Activated B cell treated with CpG ODN at 0.5 μM for 24 hours (primary cell): Measurements from ENCODE around the gene TTC39B. TPM values are rescaled to one million over a fixed set of nuclear protein-coding genes. Genes with fewer than 3 reads are reported as not detected.

Experiments used
- ATAC-seq: fragments of 200-7000 bp; cut with Tn5 transposase; one replicate; pipeline ENCODE4 v1.10.0; 2021; ENCODE audit warnings: low read depth, mild to moderate bottlenecking, moderate library complexity
- CTCF ChIA-PET: fragments of 350-600 bp; sonication (Branson Sonifier 250); formaldehyde crosslinking; loops from one replicate; lab custom pipeline; 2021; ENCODE audit warnings: antibody characterized with exemption; lab: Charles Lee
- POLR2A ChIA-PET: fragments of 350-600 bp; sonication (Branson Sonifier 250); formaldehyde crosslinking; loops from one replicate; lab custom pipeline; 2021; ENCODE audit warnings: antibody characterized with exemption; lab: Charles Lee
- DNase-seq: peaks from one replicate; pipeline ENCODE4 v3.0.0; 2022
- H3K27ac Mint-ChIP-seq: one replicate; pipeline ENCODE4 v1.8.0; 2020; ENCODE audit warnings: mixed read lengths
- H3K27me3 Mint-ChIP-seq: one replicate; pipeline ENCODE4 v1.8.0; 2021; ENCODE audit warnings: mixed read lengths
- H3K36me3 Mint-ChIP-seq: one replicate; pipeline ENCODE4 v1.8.0; 2021; ENCODE audit warnings: low read depth, mixed read lengths
- H3K4me1 Mint-ChIP-seq: one replicate; pipeline ENCODE4 v1.8.0; 2021; ENCODE audit warnings: mixed read lengths
- H3K4me3 Mint-ChIP-seq: one replicate; pipeline ENCODE4 v1.8.0; 2020; ENCODE audit warnings: mild to moderate bottlenecking, mixed read lengths
- H3K9me3 Mint-ChIP-seq: one replicate; pipeline ENCODE4 v1.8.0; 2020; ENCODE audit warnings: mixed read lengths
- CTCF ChIP-seq: fragments of 200-600 bp; IDR thresholded peaks from one replicate; pipeline ENCODE4 v1.8.0; 2022; ENCODE audit warnings: antibody characterized with exemption, mild to moderate bottlenecking
- intact Hi-C: fragments of 100-400 bp; cut with micrococcal nuclease; formaldehyde crosslinking; loops from one replicate; pipeline ENCODE4 v1.15.1; 2024
- total RNA-seq: library from RNA; stranded (reverse); gene quantifications from 2 replicates; pipeline ENCODE4 v1.2.3, GENCODE V29; 2022

TTC39B gene
- total RNA-seq, 1 donor from 2014 or later: 6.6 TPM

- Mint-ChIP-seq H3K27me3 (no peaks in the 10 kb centered on the region), H3K4me1 (peaks cover 32% of the 10 kb centered on the region), H3K9me3 (no peaks in the 10 kb centered on the region), H3K27ac (no peak overlapping the region), H3K36me3 (no peaks in the 10 kb centered on the region), H3K4me3 (no peak overlapping the region)
- CTCF ChIA-PET: interaction anchor here (2.2 kb wide), 1 partner anchor 14 kb away, joined by 6 read pairs; no protein-coding TSS in a partner anchor
- ATAC-seq (no peak), DNase-seq (no peak)
- POLR2A ChIA-PET: no interaction called here
- no peak for TF ChIP-seq CTCF
- intact Hi-C loops: loop anchor here (5.0 kb wide), 3 partner anchors 80 to 285 kb away; partner anchors contain the start of genes PSIP1, SNAPC3 and TTC39B
Measured at GRCh38 chr9:15227491-15227890, 79.5 kb downstream of the TTC39B start.

DNA sequence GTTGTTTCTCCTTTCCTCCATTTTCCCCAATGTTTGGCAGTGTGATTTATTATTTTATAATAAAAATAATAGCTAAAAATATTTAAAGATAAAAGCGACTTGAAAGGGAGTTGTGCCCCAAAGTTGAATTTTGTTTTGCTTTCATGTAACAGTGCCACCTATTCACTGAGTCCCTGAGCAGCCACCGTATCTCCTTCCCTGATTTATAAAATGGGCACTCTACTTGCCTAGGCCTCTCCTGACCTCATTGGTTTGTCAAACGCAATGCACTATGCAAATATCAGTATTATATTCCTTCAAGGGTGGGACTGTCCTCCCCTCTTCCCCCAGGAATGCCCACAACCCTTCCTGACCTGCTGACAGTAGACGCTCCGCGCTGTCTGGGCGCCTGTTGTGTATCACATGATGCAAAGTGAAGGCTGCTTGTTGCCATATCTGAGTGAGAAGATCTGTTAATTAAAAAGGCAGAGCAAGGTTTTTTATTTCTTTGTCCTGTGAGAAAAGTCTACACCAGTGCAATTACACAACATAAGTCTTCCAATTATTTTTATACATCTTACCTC is 81.4 kb downstream of the TTC39B start:
- no peak for TF ChIP-seq CTCF
- Mint-ChIP-seq H3K4me3 (peak overlapping the region; percentile 66), H3K4me1 (peaks cover 32% of the 10 kb centered on the region), H3K27me3 (no peaks in the 10 kb centered on the region), H3K27ac (peak overlapping the region; percentile 78), H3K36me3 (no peaks in the 10 kb centered on the region), H3K9me3 (no peaks in the 10 kb centered on the region)
- DNase-seq (no peak), ATAC-seq (peak; percentile 58)
- intact Hi-C loops: loop anchor here (5.0 kb wide), 3 partner anchors 82 to 287 kb away; partner anchors contain the start of genes PSIP1, SNAPC3 and TTC39B
- ChIA-PET POLR2A (no interaction called here), CTCF (no interaction called here)

DNA sequence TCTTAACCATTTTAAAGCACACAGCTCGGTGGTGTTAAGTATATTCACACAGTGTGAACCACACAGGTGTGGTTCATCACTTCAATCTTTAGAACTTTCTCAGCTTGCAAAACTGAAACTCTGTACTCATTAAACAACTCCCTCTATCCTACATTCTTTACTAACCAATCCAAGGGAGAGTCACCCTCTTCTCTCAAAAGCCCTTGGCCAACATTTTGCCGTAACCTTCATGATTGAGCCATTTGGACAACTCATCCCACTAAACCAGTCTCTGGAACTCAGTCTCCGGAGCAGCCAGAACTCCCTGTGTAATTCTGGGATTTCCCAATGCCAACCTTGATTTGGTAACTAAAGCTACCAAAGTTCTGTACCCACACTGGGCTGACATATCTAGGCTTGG is 84.7 kb downstream of the TTC39B start:
- Mint-ChIP-seq H3K27me3 (no peaks in the 10 kb centered on the region), H3K27ac (no peak overlapping the region), H3K9me3 (no peaks in the 10 kb centered on the region), H3K4me3 (no peak overlapping the region), H3K36me3 (no peaks in the 10 kb centered on the region), H3K4me1 (peaks cover 14% of the 10 kb centered on the region)
- TF ChIP-seq CTCF: no peak
- intact Hi-C loops: no loop called here
- CTCF ChIA-PET: interaction anchor here (1.0 kb wide), 1 partner anchor 11 kb away, joined by 3 read pairs; no protein-coding TSS in a partner anchor
- POLR2A ChIA-PET: no interaction called here
- no peak for ATAC-seq
- no peak for DNase-seq

DNA sequence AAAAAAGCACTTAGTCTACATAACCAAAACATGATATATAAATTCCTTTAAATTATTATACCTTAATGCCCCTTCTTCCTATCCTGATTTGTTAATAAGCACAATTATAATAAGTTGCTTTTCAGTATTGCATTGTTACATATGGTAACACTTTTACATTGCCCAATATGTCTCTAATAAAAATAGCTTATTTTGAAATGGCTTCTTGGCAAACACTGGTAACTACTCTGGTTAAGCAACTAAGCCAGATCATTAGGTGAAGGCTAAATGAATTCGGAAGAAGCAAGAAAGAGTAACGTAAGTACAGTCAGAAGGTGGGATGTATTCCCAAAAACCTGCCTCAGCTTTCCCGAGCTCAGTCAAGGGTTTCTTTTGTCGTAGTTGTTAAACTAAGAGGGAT is 85.3 kb downstream of the TTC39B start:
- Mint-ChIP-seq H3K4me1 (peaks cover 13% of the 10 kb centered on the region), H3K27me3 (no peaks in the 10 kb centered on the region), H3K9me3 (no peaks in the 10 kb centered on the region), H3K36me3 (no peaks in the 10 kb centered on the region), H3K27ac (no peak overlapping the region), H3K4me3 (no peak overlapping the region)
- ChIA-PET POLR2A (no interaction called here), CTCF (no interaction called here)
- intact Hi-C loops: no loop called here
- no peak for TF ChIP-seq CTCF
- ATAC-seq: no peak
- DNase-seq: no peak

DNA sequence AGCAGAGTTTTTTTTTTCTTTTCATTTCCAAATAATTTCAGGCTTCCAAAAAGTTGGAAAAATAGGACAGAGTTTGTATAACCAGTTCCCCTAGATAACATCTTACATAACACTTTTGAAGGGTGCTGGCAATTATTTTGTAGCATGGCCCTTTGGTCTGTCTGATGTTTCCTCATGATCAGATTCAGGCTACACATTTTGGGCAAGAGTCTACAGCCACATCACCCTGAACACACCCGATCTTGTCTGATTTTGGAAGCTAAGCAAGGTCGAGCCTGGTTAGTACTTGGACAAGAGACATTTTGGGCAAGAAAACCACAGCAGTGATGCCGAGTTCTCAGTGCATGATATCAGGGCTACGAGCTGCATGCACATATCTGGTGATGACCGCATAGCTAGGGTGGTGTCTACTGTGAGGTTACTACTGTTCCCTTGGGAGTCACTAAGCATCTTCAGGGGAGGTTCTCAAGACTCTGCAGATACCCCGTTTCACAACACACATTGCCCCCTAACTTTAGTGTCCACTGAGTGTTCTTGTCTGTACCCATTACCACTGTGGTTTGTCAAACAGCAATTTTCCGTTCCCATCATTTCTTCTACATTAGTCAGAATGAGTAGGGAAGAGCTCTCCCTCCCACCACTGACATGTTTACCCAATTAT is 86.2 kb downstream of the TTC39B start:
- no peak for DNase-seq
- no peak for ATAC-seq
- peaks cover 5% of the 10 kb centered on the region for H3K4me1 Mint-ChIP-seq
- no peak overlapping the region for H3K27ac Mint-ChIP-seq
- H3K27me3 Mint-ChIP-seq: no peaks in the 10 kb centered on the region
- TF ChIP-seq CTCF: no peak
- H3K4me3 Mint-ChIP-seq: no peak overlapping the region
- ChIA-PET POLR2A (no interaction called here), CTCF (no interaction called here)
- H3K36me3 Mint-ChIP-seq: no peaks in the 10 kb centered on the region
- intact Hi-C loops: no loop called here
- no peaks in the 10 kb centered on the region for H3K9me3 Mint-ChIP-seq
